T-cell (primary cell): Measurements from ENCODE around the gene RIMKLA. TPM values are rescaled to one million over a fixed set of nuclear protein-coding genes. Genes with fewer than 3 reads are reported as not detected.

Source experiments
- ATAC-seq, 4 experiments: fragments of 200-7000 bp in 3 of 4; fragments of 150-1000 bp in 1 of 4; cut with Tn5 transposase; replicated peaks in 1 of 4; 1 replicate in 3 of 4; 2 replicates in 1 of 4; pipeline ENCODE4 v1.10.0; 2021; ENCODE audit warnings: moderate library complexity in 3 of 4, mild to moderate bottlenecking in 2 of 4, moderate number of reproducible peaks in 1 of 4
- CTCF ChIA-PET, 2 donors: fragments of 300-600 bp; sonication (Branson Sonifier 250); formaldehyde crosslinking; loops; one replicate each; lab custom pipeline; 2022; ENCODE audit warnings: antibody characterized with exemption in 2 of 2; lab: Charles Lee
- POLR2A ChIA-PET, 2 donors: fragments of 300-600 bp; sonication (Branson Sonifier 250); formaldehyde crosslinking; loops; one replicate each; lab custom pipeline; 2022; ENCODE audit warnings: antibody characterized with exemption in 2 of 2; lab: Charles Lee
- DNase-seq, 35 experiments: peaks; one replicate each; pipeline versions ENCODE4 v3.0.0 to v3.0.0-alpha.2; 2013 to 2023
- H3K27ac ChIP-seq: one replicate; pipeline ENCODE4 v1.5.1; 2013; ENCODE audit warnings: low read length
- H3K27me3 ChIP-seq, 2 experiments: replicated peaks in 1 of 2; 1 replicate in 1 of 2; 2 replicates in 1 of 2; pipeline versions ENCODE4 v1.6.1 to v1.7.0; 2013; ENCODE audit warnings: low read length in 1 of 2, mixed read lengths in 1 of 2; ENCODE audit not compliant: control insufficient read depth in 2 of 2, insufficient read depth in 2 of 2; ENCODE audit errors: extremely low read depth in 1 of 2
- H3K36me3 ChIP-seq, 2 donors: 1 replicate in 1 of 2; 2 replicates in 1 of 2; pipeline versions ENCODE4 v1.6.1 to v1.7.0; 2013; ENCODE audit warnings: low read length in 1 of 2; ENCODE audit not compliant: control insufficient read depth in 2 of 2, insufficient read depth in 1 of 2; ENCODE audit errors: extremely low read depth in 1 of 2
- H3K4me1 ChIP-seq, 2 experiments: 1 replicate in 1 of 2; 2 replicates in 1 of 2; pipeline versions ENCODE4 v1.6.1 to v1.7.0; 2013; ENCODE audit warnings: low read length in 2 of 2, mixed read lengths in 1 of 2; ENCODE audit not compliant: insufficient read depth in 2 of 2, control insufficient read depth in 1 of 2; ENCODE audit errors: extremely low read depth in 1 of 2
- H3K4me3 ChIP-seq, 2 donors: 1 replicate in 1 of 2; 2 replicates in 1 of 2; pipeline versions ENCODE4 v1.5.1 to v1.7.0; 2013; ENCODE audit warnings: mild to moderate bottlenecking in 2 of 2, low read length in 1 of 2, moderate library complexity in 1 of 2; ENCODE audit not compliant: control insufficient read depth in 1 of 2; ENCODE audit errors: extremely low read depth in 1 of 2
- H3K9me3 ChIP-seq: 2 replicates; pipeline ENCODE4 v1.7.0; 2013
- H3K27ac Mint-ChIP-seq, 2 donors: one replicate each; pipeline ENCODE4 v1.8.0; 2020 to 2021; ENCODE audit warnings: mild to moderate bottlenecking in 2 of 2, mixed read lengths in 2 of 2
- H3K27me3 Mint-ChIP-seq, 2 donors: one replicate each; pipeline ENCODE4 v1.8.0; 2021 to 2022; ENCODE audit warnings: mixed read lengths in 2 of 2
- H3K36me3 Mint-ChIP-seq: one replicate; pipeline ENCODE4 v1.8.0; 2021; ENCODE audit warnings: mixed read lengths
- H3K4me1 Mint-ChIP-seq, 3 donors: one replicate each; pipeline ENCODE4 v1.8.0; 2020 to 2022; ENCODE audit warnings: mixed read lengths in 3 of 3, mild to moderate bottlenecking in 1 of 3
- H3K4me3 Mint-ChIP-seq, 3 donors: one replicate each; pipeline ENCODE4 v1.8.0; 2020 to 2022; ENCODE audit warnings: mild to moderate bottlenecking in 3 of 3, mixed read lengths in 3 of 3, moderate library complexity in 3 of 3
- H3K9me3 Mint-ChIP-seq, 3 donors: one replicate each; pipeline ENCODE4 v1.8.0; 2020 to 2022; ENCODE audit warnings: mixed read lengths in 3 of 3
- WGBS: methylation state at CpG from one replicate; pipeline ENCODE4 v1.1.5; 2013; ENCODE audit warnings: missing lambda C conversion rate; ENCODE audit not compliant: insufficient coverage; 5-methylcytosine and 5-hydroxymethylcytosine counted together
- total RNA-seq, 35 experiments: library from RNA in 6 of 35; stranded (reverse) in 6 of 35; fragments of 120-200 nt in 1 of 35; gene quantifications; one replicate each; pipeline versions ENCODE4 v1.2.1 to v1.2.4 and lab custom pipeline; 2013 to 2026

RIMKLA gene
- total RNA-seq, 5 donors from 2014 or later (not counting 1 experiment from before 2014, with no cell fraction given), result 0.06 to 0.35 (median 0.15) TPM; not detected in 1

GRCh38 chr1:42350086-42350485, 30.5 kb upstream of the RIMKLA start:
- no peak overlapping the region for H3K27ac ChIP-seq
- ChIA-PET CTCF (no interaction called here), POLR2A (interaction anchor here in 1 of 2 donors (0.9 kb wide), 1 partner anchor 33 kb away, joined by 3 read pairs; no protein-coding TSS in a partner anchor)
- no peaks in the 10 kb centered on the region for H3K36me3 Mint-ChIP-seq
- H3K4me3 ChIP-seq, result no peak overlapping the region
- H3K27me3 ChIP-seq, result peaks cover 3 to 12% of the 10 kb centered on the region in 2 experiments
- no peaks in the 10 kb centered on the region for H3K4me1 ChIP-seq
- 57% methylated on average over 1 of the region's 1 CpG for WGBS
- H3K9me3 ChIP-seq, result no peaks in the 10 kb centered on the region
- H3K9me3 Mint-ChIP-seq, result no peaks in the 10 kb centered on the region
- H3K36me3 ChIP-seq, result no peaks in the 10 kb centered on the region
- H3K27ac Mint-ChIP-seq, result no peak overlapping the region
- no peak overlapping the region for H3K4me3 Mint-ChIP-seq
- ATAC-seq (no peak), DNase-seq (no peak)
- no peaks in the 10 kb centered on the region for H3K4me1 Mint-ChIP-seq
- peaks cover 42 to 46% of the 10 kb centered on the region in 2 donors for H3K27me3 Mint-ChIP-seq

GRCh38 chr1:42358791-42359190, 21.8 kb upstream of the RIMKLA start:
- H3K4me3 Mint-ChIP-seq, result no peak overlapping the region
- H3K27ac Mint-ChIP-seq, result no peak overlapping the region
- POLR2A ChIA-PET, result no interaction called here
- Histone ChIP-seq H3K9me3 (no peaks in the 10 kb centered on the region), H3K27me3 (peaks cover 0 to 5% of the 10 kb centered on the region in 2 experiments), H3K36me3 (no peaks in the 10 kb centered on the region), H3K4me1 (no peaks in the 10 kb centered on the region), H3K4me3 (no peak overlapping the region), H3K27ac (no peak overlapping the region)
- H3K36me3 Mint-ChIP-seq, result no peaks in the 10 kb centered on the region
- no peaks in the 10 kb centered on the region for H3K4me1 Mint-ChIP-seq
- WGBS, result no CpG with 5 or more reads among the region's 3 CpGs
- peaks cover 9 to 18% of the 10 kb centered on the region in 2 donors for H3K27me3 Mint-ChIP-seq
- CTCF ChIA-PET, result no interaction called here
- peaks cover 0 to 3% (median 0%) of the 10 kb centered on the region in 3 donors for H3K9me3 Mint-ChIP-seq
- ATAC-seq, result no peak
- no peak for DNase-seq

- Mint-ChIP-seq H3K4me1 (no peaks in the 10 kb centered on the region), H3K9me3 (peaks cover 0 to 3% (median 0%) of the 10 kb centered on the region in 3 donors), H3K36me3 (no peaks in the 10 kb centered on the region), H3K27ac (no peak overlapping the region), H3K4me3 (no peak overlapping the region), H3K27me3 (peaks cover 9 to 15% of the 10 kb centered on the region in 2 donors)
- WGBS, result no CpG with 5 or more reads among the region's 1 CpG
- ChIA-PET POLR2A (no interaction called here), CTCF (no interaction called here)
- no peak overlapping the region for H3K27ac ChIP-seq
- DNase-seq (no peak), ATAC-seq (no peak)
- H3K36me3 ChIP-seq, result no peaks in the 10 kb centered on the region
- no peak overlapping the region for H3K4me3 ChIP-seq
- H3K9me3 ChIP-seq, result no peaks in the 10 kb centered on the region
- peaks cover 0 to 3% of the 10 kb centered on the region in 2 experiments for H3K27me3 ChIP-seq
- no peaks in the 10 kb centered on the region for H3K4me1 ChIP-seq
Measured at GRCh38 chr1:42359466-42359865, 21.1 kb upstream of the RIMKLA start.

- no peak overlapping the region for H3K27ac ChIP-seq
- no peaks in the 10 kb centered on the region for H3K36me3 ChIP-seq
- no peaks in the 10 kb centered on the region for H3K36me3 Mint-ChIP-seq
- H3K9me3 Mint-ChIP-seq, result peaks cover 0 to 3% (median 0%) of the 10 kb centered on the region in 3 donors
- no peaks in the 10 kb centered on the region for H3K27me3 ChIP-seq
- POLR2A ChIA-PET, result no interaction called here
- H3K4me1 ChIP-seq, result no peaks in the 10 kb centered on the region
- no peak overlapping the region for H3K27ac Mint-ChIP-seq
- peaks cover 22 to 30% of the 10 kb centered on the region in 2 donors for H3K27me3 Mint-ChIP-seq
- H3K4me3 ChIP-seq, result no peak overlapping the region
- CTCF ChIA-PET, result no interaction called here
- H3K9me3 ChIP-seq, result no peaks in the 10 kb centered on the region
- no peak for ATAC-seq
- no peak overlapping the region for H3K4me3 Mint-ChIP-seq
- 75% methylated on average over 2 of the region's 6 CpGs for WGBS
- DNase-seq, result no peak
- no peaks in the 10 kb centered on the region for H3K4me1 Mint-ChIP-seq
Measured at GRCh38 chr1:42364089-42364488, 16.5 kb upstream of the RIMKLA start.

GRCh38 chr1:42364542-42364941, 16.1 kb upstream of the RIMKLA start:
- no peak overlapping the region for H3K4me3 Mint-ChIP-seq
- no peaks in the 10 kb centered on the region for H3K4me1 ChIP-seq
- WGBS, result no CpG with 5 or more reads among the region's 2 CpGs
- no peaks in the 10 kb centered on the region for H3K36me3 Mint-ChIP-seq
- peaks cover 0 to 3% (median 0%) of the 10 kb centered on the region in 3 donors for H3K9me3 Mint-ChIP-seq
- DNase-seq (no peak), ATAC-seq (no peak)
- CTCF ChIA-PET, result no interaction called here
- H3K9me3 ChIP-seq, result no peaks in the 10 kb centered on the region
- H3K36me3 ChIP-seq, result no peaks in the 10 kb centered on the region
- no peaks in the 10 kb centered on the region for H3K4me1 Mint-ChIP-seq
- no peak overlapping the region for H3K27ac ChIP-seq
- H3K27me3 Mint-ChIP-seq, result peaks cover 22 to 27% of the 10 kb centered on the region in 2 donors
- no peak overlapping the region for H3K4me3 ChIP-seq
- H3K27ac Mint-ChIP-seq, result no peak overlapping the region
- no peaks in the 10 kb centered on the region for H3K27me3 ChIP-seq
- POLR2A ChIA-PET, result no interaction called here

- POLR2A ChIA-PET, result no interaction called here
- no peaks in the 10 kb centered on the region for H3K4me1 Mint-ChIP-seq
- H3K36me3 Mint-ChIP-seq, result no peaks in the 10 kb centered on the region
- no peak overlapping the region for H3K4me3 ChIP-seq
- H3K27me3 ChIP-seq, result no peaks in the 10 kb centered on the region
- no peaks in the 10 kb centered on the region for H3K36me3 ChIP-seq
- CTCF ChIA-PET, result no interaction called here
- no peak overlapping the region for H3K27ac ChIP-seq
- H3K4me1 ChIP-seq, result no peaks in the 10 kb centered on the region
- no peak for ATAC-seq
- no peak overlapping the region for H3K4me3 Mint-ChIP-seq
- no peak overlapping the region for H3K27ac Mint-ChIP-seq
- peaks cover 17 to 25% of the 10 kb centered on the region in 2 donors for H3K27me3 Mint-ChIP-seq
- no peaks in the 10 kb centered on the region for H3K9me3 ChIP-seq
- H3K9me3 Mint-ChIP-seq, result peaks cover 0 to 3% (median 0%) of the 10 kb centered on the region in 3 donors
- no peak for DNase-seq
- WGBS, result no CpG with 5 or more reads among the region's 2 CpGs
Measured at GRCh38 chr1:42365118-42365517, 15.5 kb upstream of the RIMKLA start.
